GM19351 (cell line): Measurements from ENCODE around the gene NDN.
"Not testable (repeated sequence)": the region's sequence is repeated elsewhere in the genome, so short reads cannot be mapped to it uniquely, and the experiment has no call there.

Experiments
- ATAC-seq: cut with Tn5 transposase; IDR thresholded peaks from one replicate; pipeline ENCODE4 v1.9.1; 2021; ENCODE audit warnings: mild to moderate bottlenecking, moderate library complexity; ENCODE audit not compliant: unreplicated experiment

NDN gene

GRCh38 chr15:23687143-23687470 lies at the start of gene NDN:
Gene NDN, minus strand, starts transcription at chr15:23687305. Its CDS starts 88 bp downstream, at chr15:23687217.
- no peak for ATAC-seq

GRCh38 chr15:23736033-23736673 lies 49.0 kb upstream of the NDN start:
- ATAC-seq: no peak

- ATAC-seq: no peak
Measured at GRCh38 chr15:23734862-23735261, 47.8 kb upstream of the NDN start.

GRCh38 chr15:23713874-23714656 lies 27.0 kb upstream of the NDN start:
- not testable (repeated sequence) for ATAC-seq

- no peak for ATAC-seq
Measured at GRCh38 chr15:23708332-23708731, 21.2 kb upstream of the NDN start.

- ATAC-seq: no peak
Measured at GRCh38 chr15:23695282-23695681, 8.2 kb upstream of the NDN start.

GRCh38 chr15:23694592-23694991 lies 7.5 kb upstream of the NDN start:
- no peak for ATAC-seq

GRCh38 chr15:23690450-23690852 lies 3.3 kb upstream of the NDN start:
- no peak for ATAC-seq

- no peak for ATAC-seq
Measured at GRCh38 chr15:23690015-23690414, 2.9 kb upstream of the NDN start.

GRCh38 chr15:23686466-23687142 lies 501 bp downstream of the NDN start:
- ATAC-seq: no peak

- no peak for ATAC-seq
Measured at GRCh38 chr15:23671481-23671880, 15.6 kb downstream of the NDN start.

GRCh38 chr15:23670970-23671369 lies 16.1 kb downstream of the NDN start:
- ATAC-seq: no peak

- ATAC-seq: no peak
Measured at GRCh38 chr15:23663232-23663631, 23.9 kb downstream of the NDN start.

GRCh38 chr15:23648920-23649515 lies 38.1 kb downstream of the NDN start:
- no peak for ATAC-seq

- no peak for ATAC-seq
Measured at GRCh38 chr15:23647421-23648370, 39.4 kb downstream of the NDN start, which contains the start of gene MAGEL2. Gene MAGEL2, minus strand, starts transcription at chr15:23647867. Its CDS starts 125 bp downstream, at chr15:23647742.

- ATAC-seq: no peak
Measured at GRCh38 chr15:23647001-23647295, 40.2 kb downstream of the NDN start.

GRCh38 chr15:23646165-23647000 lies 40.7 kb downstream of the NDN start:
- no peak for ATAC-seq

- no peak for ATAC-seq
Measured at GRCh38 chr15:23645371-23646164, 41.5 kb downstream of the NDN start.

GRCh38 chr15:23644829-23645228 lies 42.3 kb downstream of the NDN start:
- no peak for ATAC-seq
